Measurements from ENCODE around the gene CHAT.

Gene CHAT

DNA sequence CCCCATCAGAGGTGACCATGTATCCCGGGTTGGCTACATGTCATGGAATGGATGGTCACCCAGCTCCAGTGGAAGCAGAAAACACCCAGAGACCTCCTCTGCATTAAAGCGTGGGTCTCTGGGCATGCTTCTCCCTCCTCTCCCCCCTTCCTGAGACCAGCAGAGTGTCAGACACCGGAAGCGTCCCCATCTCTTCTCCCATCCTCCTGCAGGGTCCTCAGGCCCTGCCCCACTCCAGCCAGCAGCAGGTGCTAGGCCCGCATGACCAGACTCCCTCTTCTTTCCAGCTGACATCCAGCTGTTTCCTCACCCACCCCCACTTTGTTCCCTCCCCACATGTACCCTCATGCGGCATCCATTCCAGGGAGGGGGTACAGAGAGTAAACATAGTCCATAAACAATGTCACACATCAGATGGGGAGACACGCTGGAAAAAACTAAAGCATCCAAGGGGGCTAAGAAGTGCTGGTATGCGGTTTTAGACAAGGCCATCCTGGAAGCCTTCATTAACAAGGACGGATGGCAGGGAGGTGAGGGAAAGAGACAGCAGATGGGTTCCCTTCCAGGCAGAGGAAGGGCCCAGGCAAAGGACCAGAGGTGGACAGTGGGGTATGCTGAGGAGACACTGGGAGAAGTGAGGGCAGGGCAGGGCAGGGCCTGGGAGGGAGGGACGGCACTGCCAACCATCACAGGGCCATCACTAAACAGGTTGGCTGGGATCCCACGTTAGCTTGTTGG is 16.2 kb upstream of the CHAT start:
- no peak for DNase-seq

- no peak for DNase-seq
Observed at GRCh38 chr10:49598164-49598856, 15.5 kb upstream of the CHAT start.

GRCh38 chr10:49598986-49599385 is 14.9 kb upstream of the CHAT start:
- no peak for DNase-seq

- no peak for DNase-seq
Observed at GRCh38 chr10:49599546-49599945, 14.3 kb upstream of the CHAT start.

GRCh38 chr10:49600046-49600445 is 13.8 kb upstream of the CHAT start:
- DNase-seq: no peak

- DNase-seq: no peak
Observed at GRCh38 chr10:49600781-49601400, 12.9 kb upstream of the CHAT start.

GRCh38 chr10:49601857-49602256 is 12.0 kb upstream of the CHAT start:
- DNase-seq: no peak

DNA sequence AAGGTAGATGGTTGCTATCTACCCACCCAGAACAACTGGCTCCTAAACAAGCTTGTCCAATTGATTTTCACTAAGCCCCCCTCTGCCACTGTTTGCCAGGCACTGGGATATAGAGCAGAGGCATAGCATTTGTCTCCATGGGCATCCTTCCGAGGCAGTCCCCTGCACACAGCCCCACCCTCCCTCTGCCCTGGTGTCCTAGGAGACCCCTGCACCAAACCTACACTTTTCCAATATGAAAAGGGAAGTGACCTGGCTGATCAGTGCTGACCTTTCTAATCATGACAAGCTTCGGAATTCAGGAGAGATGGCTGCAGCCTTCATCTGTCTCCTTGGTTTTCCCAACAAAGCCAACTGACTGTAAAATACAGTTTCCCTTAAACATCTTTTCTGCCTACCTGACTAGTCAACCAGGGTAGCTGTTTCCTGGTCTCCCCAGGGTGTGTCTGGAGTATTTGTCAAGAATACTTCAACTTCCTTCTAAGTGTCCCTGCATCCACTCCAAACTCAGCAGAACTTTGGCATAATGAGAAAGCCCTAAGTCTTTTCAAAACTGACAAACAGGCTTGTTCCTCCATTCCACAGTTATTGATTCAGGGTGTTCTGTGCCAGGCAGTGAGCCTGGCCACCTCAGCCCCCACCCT is 11.3 kb upstream of the CHAT start:
- DNase-seq: no peak

DNA sequence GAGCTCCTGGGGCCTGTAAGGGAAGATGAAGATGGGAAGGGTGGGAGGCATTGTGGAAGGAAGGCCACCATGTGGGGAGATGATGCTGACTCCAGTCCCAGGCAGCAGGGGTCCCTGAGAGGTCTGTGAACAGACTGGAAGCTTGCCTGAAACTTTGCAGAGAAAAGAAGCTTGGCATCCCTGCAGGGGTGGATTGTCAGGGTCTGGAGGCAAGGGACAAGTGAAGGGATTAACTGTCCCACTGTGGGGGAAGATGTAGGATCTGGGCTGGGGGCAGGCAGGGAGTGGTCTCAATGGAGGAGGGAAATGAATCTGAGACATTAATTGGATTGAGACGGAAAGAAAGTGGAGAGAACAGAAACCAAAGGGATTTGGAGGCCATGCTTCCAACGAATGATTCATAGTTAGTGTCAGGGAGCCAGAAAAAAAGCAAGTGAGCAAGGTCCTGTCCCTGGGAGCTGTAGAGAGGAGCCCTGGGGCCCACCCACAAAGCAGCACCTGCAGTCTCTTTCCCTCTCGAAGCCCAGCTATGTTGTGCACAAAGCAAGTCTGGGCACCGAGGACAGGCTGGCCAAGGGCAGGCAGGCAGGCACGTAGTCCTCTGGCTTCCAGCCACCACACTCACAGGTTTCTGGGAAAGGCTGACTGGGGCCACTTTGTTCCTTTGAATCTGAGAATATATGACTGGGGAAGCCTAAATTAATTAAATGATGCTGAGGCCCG is 8.5 kb upstream of the CHAT start:
- no peak for DNase-seq

DNA sequence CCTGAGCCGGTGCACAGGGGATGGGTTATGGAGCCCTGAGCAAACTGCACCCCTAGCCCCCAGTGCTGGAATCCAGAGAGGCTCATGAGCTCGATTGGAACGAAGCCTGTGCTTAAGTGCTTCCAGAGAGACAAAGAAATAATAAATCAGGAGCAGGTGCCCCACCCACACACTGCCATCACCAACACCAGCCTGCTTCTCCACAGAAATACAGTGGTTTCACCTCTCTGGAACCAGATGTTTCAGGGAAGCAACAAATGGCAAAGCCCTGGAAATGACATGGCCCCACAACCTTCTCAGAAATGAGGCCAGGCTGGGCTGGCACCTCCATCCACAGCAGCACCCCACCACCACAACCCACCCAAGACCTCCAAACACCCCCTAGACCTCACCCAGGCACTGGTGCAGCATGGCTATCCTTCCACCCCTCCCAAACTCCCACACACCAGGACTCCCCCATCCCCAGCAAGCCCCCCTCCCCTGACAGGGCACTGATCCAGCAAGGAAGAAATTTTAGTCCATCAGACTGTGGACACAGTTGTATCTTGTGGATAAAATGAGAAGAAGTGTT is 7.8 kb upstream of the CHAT start:
- no peak for DNase-seq

- DNase-seq: peak; percentile 65
Observed at GRCh38 chr10:49606981-49607535, 6.8 kb upstream of the CHAT start.

DNA sequence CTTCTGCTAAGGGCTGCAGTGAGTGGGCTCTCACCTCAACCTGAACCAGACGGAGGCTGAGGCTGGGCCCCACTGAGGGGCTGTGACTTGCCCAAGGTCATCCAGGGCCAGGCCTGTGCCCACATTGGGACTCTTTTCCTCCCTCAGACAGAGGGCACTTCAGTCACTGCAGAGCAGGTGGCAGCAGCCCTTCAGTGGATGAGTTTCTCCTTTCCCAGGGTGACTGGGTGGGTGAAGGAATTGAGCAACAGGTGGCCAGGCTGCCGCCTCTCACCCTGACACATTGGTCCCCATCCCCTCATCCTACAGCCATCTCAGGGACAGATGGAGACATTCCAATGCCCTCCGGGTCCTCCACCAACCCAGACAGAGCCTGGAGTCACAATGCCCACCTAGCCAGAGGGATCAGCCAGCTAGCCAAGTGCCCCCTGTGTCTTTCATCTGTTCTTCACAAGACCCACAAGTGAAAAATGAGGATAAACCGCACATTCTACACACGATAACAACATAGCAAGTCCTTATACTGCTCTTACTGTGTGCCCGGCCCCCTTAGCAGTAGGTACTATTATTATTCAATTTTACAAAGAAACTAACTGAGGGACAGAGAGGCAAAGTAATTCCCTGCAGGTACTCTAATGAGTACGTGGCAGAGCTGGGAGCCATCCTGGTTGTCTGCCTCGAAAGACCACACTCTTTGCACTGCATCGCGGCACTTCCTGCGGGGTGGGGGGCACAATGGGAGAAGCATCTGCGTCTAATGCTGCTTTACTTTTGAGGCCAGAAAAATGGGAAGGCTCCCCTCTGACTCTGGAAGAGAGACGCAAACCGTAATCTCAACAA is 5.5 kb upstream of the CHAT start:
- no peak for DNase-seq

DNA sequence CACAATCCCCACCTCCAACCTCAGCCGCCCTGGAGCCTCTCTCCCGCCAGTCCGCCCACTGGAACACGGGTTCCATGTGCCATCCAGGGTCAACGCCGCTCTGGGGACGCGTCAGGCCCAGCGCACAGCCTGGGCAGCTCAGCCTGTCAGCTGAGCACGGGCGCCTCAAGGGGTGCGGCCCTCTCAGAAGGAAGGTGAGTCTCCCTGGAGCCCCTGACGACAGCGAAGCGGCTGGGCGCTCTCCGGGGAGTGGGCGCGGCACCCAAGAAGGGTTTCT is 4.9 kb upstream of the CHAT start:
- DNase-seq: no peak

DNA sequence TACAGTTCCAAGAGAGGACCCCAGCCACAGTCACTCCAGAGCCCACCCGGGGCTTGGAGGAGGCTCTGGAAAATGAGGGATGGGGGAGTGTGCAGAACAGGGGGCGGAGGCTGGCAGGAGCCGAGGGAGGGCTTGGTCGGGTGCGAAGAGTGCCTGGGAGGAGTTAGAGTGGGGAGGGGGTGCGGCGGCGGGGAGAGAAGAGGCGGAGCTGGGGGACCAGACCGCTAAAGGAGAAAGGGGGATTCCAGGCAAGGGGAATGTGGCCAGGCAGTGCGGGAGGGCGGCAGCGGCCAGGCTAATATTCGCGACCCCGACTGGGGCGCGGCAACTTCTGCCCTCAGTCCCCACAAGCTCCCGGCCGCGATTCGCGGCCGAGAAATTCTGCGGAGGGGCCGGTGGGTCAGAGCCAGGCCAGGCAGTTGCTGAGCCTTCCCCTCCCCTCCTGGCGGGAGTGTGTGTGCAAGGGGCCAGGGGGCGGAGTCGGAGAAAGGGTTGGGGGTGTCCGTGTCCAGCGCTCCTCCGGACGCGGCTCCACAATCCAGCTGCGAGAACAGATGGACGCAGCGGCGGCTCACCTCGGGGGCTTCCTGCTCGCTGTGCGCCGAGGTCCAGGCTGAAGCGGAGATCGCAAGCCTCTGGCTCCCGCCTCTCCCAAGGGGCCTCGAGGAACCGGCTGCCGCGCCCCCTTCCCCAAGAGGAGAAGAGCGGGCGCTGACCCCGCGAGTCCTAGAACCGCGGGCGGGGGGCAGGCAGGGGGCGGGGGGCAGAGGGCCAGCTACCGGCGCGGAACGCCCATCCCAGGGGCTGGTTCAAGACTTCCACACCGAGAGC is 4.3 kb upstream of the CHAT start:
- DNase-seq: no peak

- DNase-seq: no peak
Observed at GRCh38 chr10:49610114-49610457, 3.8 kb upstream of the CHAT start, which contains the start of gene SLC18A3. Gene SLC18A3, plus strand, starts transcription at chr10:49610310. Its CDS starts 431 bp downstream, at chr10:49610741.

- no peak for DNase-seq
Observed at GRCh38 chr10:49610458-49611165, 3.2 kb upstream of the CHAT start.

DNA sequence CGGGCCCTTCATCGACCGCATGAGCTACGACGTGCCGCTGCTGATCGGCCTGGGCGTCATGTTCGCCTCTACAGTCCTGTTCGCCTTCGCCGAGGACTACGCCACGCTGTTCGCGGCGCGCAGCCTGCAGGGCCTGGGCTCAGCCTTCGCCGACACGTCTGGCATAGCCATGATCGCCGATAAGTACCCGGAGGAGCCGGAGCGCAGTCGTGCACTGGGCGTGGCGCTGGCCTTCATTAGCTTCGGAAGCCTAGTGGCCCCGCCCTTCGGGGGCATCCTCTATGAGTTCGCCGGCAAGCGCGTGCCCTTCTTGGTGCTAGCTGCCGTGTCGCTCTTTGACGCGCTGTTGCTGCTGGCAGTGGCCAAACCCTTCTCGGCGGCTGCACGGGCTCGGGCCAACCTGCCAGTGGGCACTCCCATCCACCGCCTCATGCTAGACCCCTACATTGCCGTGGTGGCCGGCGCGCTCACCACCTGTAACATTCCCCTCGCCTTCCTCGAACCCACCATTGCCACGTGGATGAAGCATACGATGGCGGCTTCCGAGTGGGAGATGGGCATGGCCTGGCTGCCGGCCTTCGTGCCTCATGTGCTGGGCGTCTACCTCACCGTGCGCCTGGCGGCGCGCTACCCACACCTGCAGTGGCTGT is 2.5 kb upstream of the CHAT start:
- no peak for DNase-seq

DNA sequence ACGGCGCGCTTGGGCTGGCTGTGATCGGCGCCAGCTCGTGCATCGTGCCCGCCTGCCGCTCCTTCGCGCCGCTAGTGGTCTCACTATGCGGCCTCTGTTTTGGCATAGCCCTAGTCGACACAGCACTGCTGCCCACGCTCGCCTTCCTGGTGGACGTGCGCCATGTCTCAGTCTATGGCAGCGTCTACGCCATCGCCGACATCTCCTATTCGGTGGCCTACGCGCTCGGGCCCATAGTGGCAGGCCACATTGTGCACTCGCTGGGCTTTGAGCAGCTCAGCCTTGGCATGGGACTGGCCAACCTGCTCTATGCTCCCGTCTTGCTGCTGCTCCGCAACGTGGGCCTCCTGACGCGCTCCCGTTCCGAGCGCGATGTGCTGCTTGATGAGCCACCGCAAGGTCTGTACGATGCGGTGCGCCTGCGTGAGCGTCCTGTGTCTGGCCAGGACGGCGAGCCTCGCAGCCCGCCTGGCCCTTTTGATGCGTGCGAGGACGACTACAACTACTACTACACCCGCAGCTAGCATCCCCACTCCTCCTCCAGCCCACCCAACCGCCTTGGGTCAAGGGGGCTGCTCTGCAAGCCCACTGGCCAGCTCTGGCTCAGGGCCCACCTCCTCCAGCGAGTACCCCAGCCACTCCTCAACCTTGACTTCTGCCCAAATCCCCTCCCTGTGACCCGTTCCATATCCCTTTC is 1.9 kb upstream of the CHAT start:
- DNase-seq: no peak
